ENCODE measurements around the gene MEGF8.

MEGF8 gene

DNA sequence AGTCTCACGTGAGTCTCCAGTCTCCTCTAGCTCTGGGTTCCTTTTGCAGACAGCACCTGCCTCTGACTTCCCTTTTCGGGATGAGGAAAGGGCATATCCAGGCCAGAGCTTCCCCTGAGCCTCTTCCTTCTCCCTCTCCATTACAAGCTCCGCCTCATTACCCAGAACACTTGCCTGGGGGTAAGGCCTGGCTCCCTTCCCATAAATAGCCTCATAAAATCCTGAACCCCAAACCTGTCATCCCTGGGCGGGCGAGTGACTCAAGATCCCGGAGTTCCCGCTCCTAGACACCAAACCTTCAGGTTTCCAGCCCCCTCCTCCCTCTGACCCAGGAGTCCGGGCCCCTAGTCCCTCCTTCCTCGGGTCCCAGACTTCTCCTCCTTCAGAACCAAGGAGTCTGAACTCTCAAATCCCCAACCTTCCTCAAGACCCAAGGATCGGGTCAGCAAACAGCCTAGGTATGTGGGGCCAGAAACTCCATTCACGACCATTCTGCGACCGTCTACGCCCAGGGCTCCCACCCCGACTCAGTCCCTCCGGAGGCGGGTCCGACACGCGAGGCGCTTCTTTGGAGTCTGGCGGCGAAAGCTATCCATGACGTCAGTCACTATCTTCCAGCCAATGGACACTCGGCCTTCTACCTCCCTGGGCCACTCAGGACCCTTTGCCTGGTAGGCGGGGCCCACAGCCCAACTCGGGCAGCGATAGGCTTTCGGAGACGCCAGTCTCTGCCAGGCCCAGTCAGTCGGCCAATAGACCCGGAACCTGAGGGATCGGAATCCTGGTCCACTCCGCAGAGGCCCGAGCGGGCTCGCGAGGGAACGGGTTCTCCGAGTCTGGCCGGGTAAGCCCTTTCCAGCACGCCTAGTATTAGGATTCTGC lies 71.2 kb downstream of the MEGF8 start:
- peak; percentile 98 for DNase-seq

GRCh38 chr19:42397263-42398166 lies 72.1 kb downstream of the MEGF8 start:
- DNase-seq = no peak

DNA sequence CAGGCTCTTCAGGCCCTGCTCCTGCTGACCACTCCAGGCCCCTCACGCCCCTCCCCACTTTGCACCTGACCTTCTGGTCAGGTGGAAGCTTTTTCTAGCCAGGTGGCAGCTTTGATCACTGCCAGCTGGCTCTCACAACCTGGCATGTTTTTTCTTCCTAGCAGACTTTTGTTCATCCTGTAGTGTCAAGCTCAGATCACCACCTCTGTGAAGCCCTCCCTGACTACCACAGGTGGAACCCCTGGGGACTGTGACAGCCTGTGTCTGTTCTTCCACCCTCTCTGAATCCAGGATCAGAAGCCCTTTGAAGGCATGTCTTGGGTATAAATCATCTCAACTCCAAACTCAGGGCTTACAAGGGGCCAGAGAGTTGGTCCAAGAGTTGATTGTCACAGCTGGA lies 75.0 kb downstream of the MEGF8 start:
- no peak for DNase-seq

GRCh38 chr19:42401365-42402303 lies 76.2 kb downstream of the MEGF8 start:
- peak; percentile 82 for DNase-seq

GRCh38 chr19:42402376-42403116 lies 77.1 kb downstream of the MEGF8 start:
- DNase-seq = no peak

GRCh38 chr19:42403586-42403985 lies 78.2 kb downstream of the MEGF8 start:
- DNase-seq = no peak

DNA sequence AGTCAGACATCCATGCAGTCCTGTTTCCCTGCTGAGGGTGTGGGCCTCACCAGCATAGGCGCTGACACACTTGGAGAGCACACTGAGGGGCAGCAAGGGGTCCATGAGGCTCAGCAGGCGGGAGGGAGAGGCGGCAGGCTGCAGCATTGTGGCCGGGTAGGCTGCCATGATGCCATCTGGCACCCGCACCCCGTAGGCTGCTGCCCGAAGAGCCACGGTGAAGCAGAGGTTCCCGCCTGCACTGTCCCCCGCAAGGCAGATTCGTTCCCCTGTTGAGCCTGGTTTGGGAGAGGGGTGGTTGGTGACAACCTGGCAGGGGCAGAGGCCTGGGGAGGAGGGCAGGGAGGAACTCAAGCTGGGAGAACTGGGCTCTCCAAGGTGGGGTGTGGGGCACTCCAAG lies 80.7 kb downstream of the MEGF8 start:
- no peak for DNase-seq

- DNase-seq = no peak
These were observed 81.8 kb downstream of the MEGF8 start for GRCh38 chr19:42407085-42407815.

DNA sequence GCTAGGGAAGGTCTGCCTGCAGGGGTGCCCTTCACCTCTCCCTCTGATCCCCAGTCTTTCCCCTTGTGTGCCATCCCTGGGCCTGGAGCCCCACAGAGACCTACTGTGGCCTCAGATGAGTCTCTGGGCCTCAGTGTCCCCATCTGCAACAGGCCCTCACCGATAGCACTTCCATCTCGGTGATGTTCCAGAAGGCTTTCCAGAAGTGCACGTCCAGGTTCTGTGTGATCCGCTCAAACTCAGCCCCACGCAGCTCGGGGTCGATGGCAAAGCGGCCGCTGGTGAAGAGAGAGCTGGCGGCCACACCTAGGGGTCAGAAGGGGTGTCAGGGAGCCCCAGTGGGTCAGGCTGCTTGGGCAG lies 82.4 kb downstream of the MEGF8 start:
- DNase-seq = no peak

- no peak for DNase-seq
These were observed 84.0 kb downstream of the MEGF8 start for GRCh38 chr19:42409477-42409876.

DNA sequence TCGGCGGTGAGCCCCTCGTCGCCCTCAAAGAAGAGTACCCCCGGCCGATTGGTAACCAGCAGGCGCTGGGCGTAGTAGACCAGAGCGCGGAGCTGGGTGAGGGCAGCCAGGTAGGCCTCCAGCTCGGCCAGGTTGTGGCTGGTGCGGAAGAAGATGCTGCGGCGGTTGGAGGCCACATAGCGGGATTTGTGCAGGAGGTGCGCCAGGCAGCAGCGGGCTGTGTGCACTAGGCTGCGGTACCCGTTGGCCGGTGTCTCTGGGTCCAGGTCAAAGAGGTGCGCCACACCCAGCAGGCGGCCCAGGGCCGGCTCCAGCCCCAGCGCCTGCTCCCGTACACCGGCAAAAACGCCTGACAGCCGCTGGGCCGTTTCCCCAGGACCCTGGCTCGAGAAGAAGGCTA lies 84.9 kb downstream of the MEGF8 start:
- no peak for DNase-seq

GRCh38 chr19:42411581-42412178 lies 86.2 kb downstream of the MEGF8 start:
- no peak for DNase-seq

- no peak for DNase-seq
These were observed 86.8 kb downstream of the MEGF8 start for GRCh38 chr19:42412227-42412626.

DNA sequence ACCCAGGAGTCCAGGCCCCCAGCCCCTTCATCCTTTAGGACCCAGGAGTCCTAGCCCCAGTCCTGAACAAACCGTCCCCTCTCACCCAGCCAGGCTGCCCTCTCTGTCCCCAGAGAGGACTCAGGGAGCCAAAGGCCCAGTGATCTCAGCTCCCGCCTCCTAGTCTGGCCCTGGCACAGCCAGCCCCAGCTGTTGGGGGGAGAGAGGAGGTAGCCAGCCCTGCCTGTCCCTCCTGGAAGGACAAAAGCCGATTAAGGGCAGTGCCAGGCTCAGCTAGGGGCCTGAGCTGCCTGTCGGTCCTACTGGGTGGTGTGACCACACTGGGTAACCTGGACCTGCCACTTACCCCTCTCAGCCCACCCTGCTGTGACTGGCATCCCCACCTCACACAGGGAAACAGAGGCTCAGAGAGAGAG lies 87.2 kb downstream of the MEGF8 start:
- no peak for DNase-seq

GRCh38 chr19:42419309-42419708 lies 93.9 kb downstream of the MEGF8 start:
- DNase-seq = no peak

DNA sequence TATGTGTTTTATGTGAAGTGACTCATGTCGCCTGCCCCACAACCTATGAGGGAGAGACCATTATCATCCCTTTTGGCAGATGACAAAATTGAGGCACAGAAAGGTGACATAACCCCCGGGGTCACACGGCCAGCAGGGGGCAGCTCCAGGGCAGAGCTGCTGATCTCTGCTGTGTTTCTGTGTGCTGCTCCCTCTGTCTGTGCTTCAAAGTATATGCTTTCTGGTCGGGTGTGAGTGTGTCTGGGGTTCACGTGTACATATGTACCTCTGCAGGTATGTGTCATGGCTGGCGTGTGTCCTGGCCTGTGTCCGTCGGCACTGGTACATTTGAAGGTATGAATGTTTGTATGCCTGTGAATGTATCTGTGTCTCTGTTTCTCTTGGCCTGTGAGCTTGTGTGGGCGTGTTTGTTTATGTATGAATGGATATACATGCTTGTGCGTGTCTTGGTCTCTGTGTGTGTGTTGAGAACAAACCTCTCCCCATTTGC lies 94.7 kb downstream of the MEGF8 start:
- DNase-seq = peak; percentile 88

DNA sequence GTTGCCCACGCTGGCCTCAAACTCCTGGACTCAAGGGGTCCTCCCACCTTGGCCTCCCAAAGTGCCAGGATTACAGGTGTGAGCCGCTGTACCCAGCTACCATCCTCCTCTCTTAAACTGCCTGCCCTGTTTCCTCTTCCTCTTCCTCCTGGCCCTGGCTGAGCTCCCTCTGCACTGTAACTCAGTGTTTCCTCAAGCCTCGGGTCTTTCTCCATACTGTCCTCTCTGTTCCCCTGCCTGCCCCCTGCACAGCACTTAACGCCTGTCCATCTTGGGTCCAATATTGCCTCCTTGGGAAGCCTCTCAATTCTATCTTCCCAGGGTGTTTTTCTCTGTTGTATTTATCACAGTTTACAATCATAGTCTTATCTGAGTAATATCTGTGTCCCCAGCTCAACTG lies 95.7 kb downstream of the MEGF8 start:
- DNase-seq = no peak

DNA sequence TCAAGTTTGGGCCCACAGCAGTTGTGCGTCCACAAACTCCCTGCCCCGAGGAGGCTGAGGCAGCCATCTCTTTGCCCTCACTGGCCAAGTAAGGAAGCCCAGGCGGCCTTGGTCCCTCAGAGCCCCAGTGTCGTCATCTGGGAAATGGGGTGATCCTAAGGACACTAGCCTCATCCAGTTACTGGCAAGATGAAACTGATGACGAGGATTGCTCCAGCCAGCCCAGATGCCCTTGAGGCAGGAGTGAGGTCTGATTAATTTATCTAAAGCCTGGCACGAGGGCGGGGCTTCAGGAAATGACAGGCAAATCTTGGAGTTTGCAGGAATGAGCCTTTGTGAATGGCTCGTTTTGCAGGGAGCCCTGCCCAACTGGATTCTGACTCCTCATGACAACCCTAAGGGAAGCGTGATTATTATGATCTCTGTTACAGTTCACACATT lies 96.2 kb downstream of the MEGF8 start:
- DNase-seq = no peak

DNA sequence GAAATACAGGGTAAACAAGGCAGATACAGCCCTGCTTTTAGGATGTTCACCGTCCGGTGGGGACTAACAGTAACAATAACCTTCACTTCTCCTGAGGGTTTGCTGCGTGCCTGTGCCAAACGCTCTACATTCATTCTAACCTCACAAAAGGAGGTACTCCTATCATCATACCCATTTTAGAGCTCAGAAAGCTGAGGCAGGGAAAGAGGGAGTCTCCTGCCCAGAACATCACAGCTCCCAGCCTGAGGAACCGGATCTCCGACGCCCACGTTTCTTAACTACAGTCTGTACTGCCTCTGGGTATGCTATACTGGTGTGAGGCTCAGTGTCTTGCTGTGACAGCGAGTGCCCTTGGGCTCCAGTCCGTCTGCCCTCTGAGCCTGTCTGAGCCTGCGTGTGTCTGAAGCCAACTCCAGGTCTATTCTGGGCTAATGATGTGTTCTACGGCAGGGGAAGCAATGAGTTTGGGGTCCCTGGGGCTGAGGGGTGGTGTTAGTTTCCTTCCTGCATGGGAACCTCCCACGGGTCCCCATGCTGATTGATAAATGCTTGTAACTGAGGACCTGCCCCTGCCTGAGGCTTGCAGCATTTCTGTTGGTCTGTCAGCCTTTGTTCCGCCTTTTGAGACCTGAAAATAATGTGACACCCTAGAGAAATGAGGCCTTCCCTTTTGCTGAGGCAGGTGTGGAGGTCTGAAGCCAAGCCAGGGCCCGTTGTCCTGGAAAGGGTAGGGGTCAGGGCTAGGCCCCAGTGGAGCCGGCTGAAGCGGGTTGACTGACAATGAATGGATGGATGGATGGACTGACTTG lies 96.9 kb downstream of the MEGF8 start:
- no peak for DNase-seq
